ENCODE measurements around the gene EI24.

DNA sequence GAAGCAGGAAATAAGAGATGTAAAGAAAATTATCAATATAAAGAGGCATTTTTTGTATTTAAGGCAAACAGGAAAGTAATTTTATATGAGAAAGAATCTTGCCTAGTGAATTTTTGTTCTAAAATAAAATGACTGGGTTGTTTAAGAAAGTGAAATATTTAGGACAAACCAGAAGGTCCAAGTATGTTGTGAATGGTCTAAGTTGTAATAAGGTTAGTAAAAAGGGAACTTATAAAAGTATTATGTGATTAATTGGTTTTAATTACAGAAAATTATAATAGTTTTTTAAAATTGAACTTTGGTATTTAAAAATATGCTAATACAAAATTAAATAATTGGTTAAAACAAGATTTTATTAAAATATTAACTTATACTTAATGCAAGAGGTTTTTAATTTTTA lies 26.6 kb upstream of the EI24 start:
- TF ChIP-seq POLR2A (IDR thresholded peaks at IDR 0.05) (no peak), CTCF (IDR thresholded peaks at IDR 0.05) (no peak)
